ENCODE data around the gene TAF10.

The TAF10 gene

DNA sequence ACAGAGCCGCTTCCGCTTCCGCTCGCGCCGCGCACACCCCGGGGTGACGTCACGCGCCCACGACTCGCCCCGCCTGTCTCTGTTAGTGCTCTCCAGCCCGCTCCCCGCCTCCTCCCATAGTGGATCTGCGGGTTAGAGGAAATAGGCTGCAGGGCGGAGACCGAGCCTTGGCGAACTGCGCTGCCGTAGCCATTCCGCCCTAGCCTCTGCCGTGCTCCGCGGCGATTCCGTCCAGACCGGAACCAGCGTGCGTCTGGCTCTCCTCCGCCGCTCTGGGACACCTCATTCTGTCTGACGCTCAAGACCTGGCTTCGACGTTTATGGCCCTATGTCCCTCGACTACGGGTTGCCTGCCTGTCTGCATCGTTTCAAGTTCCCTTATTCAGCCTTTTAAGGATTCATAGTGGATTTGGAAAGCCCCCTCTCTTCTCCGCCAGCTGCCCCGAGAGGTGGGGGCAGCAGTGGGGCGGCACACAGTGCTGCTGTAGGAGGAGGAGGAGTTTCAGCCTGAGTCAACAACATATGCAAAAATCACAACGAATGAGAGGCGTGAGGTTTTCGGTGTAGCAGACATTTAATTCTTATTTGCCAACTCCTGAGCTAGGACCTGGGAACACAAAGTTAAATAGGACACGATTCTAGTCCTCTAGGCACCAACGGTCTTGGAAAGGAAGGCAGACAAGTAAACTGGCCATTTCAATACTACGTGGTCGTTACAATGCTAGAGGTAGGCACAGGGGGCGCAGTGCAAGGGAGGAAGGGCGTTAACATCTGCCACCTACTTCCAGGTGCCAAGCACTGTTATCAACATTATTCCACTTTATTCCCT lies at the start of gene TAF10:
TSS of gene TAF10 (minus strand) at position 4 of the 829 bp plus-strand sequence. CDS start 27 bp downstream, outside the sequence.
- peak; percentile 97 for DNase-seq (ENCODE audit: low spot score)

GRCh38 chr11:6660712-6661111 lies 48.7 kb upstream of the TAF10 start:
- no peak for DNase-seq (ENCODE audit: low spot score)

DNA sequence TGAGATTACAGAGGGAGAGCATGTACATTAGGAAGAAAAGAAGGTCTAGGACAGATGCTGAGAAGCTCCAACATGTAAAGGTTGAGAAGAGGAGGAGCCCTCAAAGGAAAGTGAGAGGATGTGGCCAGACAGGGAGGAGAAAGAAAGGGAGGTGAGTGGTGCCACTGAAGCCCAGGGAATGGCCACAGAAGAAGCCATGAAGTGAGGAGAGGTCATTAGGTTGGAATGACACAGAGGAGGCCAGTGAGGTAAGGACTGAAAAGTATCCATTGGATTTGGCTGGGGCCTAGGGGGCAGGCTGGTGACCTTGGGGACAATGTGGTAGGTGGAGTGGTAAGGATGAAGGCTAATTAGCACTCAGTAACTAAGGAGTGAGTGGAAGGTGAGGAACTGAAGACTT lies 46.6 kb upstream of the TAF10 start:
- DNase-seq (ENCODE audit: low spot score): no peak

GRCh38 chr11:6657346-6657745 lies 45.3 kb upstream of the TAF10 start:
- no peak for DNase-seq (ENCODE audit: low spot score)

- DNase-seq (ENCODE audit: low spot score): no peak
Observed at GRCh38 chr11:6656936-6657335, 44.9 kb upstream of the TAF10 start.

DNA sequence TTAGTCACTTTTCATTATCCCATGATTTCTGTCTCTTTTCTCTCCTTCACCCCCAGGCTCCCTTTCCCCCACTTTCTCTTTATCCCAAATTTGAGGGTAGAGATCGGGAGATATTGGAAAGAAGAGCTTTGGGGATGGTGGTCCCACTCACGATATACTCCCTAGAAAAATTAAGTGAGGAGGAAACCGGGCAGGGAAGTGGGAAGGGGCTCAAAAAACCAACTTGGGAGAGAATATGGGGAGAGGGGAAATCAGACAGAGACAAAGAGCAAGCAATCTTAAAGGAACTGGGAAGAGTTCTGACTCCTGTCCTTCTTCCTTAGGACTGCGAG lies 44.5 kb upstream of the TAF10 start:
- no peak for DNase-seq (ENCODE audit: low spot score)

GRCh38 chr11:6655790-6656583 lies 44.0 kb upstream of the TAF10 start, which contains the start of gene DCHS1:
TSS of gene DCHS1 (minus strand) at chr11:6655809. CDS start at chr11:6641613, 14,196 bp downstream.
- no peak for DNase-seq (ENCODE audit: low spot score)

DNA sequence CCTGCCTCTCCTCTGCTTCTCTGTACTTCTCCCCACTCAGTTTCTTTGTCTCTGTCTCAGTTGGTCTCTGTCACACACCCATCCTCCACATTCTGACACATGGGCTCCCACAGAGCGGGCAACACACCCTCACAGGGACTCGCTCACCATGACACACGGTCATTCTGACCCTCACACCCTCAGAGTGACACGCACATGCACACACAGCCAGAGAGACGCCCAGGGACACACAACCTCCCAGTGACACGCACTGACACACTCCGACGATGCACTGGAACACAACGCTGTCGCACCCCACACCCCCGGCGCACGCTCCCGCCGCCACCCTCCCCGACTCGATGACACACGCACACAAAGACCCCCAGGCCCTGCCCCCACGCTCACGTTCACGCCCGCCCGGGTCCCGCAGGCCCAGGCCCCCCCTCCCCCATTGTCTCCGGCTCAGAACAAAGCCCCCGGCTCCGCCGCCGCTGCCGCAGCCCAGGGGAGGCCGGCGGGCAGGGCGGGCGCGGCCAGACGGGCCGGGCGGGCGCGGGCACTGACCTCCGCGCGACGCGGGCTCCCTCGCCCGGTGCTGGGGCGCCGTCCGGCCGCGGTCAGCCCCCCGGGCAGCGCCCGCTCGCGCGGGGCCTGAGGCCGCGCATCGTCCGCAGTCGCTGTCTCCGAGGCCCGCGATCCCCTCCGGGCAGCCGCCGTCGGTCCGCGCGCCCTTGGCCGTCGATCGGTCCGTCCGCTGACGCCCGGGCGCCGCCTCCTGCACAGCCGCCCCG lies 43.2 kb upstream of the TAF10 start:
- peak; percentile 4 for DNase-seq (ENCODE audit: low spot score)

DNA sequence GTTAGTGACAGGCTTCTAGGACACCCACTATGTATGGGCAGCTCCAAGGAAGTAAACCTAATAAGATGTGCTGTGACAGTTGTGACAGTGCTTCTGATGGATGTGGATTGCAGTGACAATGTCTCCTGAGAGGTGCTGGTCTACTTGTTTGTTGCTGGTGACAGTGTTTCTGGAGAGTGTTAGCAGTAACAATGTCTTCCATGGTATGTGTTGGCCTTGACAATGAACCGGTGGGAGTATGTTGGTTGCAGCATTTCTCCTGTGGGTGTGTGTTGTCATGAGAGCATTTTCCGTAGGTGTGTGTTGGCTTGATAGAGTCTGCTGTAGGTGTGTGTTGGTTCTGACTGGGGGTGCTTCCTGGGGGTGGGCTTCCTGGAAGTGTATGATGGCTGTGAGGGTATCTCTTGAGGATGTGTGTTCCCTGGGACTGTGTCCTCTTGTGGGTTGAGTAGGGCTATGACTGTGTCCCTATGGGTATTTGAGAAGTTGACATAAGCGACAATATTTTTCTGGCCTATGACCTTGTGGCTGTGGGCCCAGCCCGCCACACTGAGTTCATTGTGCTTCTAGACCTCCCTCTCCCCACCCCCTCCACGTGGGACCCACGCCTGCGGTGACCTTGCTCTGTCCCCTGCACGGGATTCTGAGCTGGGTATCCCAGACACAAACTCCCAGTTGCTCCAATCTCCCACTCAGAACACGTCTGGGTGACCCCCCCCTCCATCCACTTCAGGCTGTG lies 42.4 kb upstream of the TAF10 start:
- no peak for DNase-seq (ENCODE audit: low spot score)

DNA sequence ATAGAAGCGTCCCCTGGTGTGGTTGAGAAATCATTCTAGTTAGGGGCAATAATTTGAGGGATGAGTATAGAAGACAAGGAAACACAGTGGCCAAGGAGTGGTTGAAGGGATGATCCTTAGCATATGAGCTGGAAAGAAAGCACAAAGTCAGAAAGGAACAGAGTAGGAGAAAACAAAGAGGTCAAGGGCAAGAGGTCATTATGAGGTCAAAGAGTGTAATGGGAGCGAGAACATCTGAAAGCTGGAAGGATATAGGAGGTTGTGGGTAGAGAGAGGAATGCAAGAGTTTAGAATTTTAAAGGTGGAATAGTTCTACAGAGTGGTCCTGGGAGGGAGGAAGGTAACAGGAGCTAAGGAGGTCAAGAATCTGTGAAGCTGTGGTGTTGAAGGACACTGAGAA lies 41.6 kb upstream of the TAF10 start:
- no peak for DNase-seq (ENCODE audit: low spot score)

DNA sequence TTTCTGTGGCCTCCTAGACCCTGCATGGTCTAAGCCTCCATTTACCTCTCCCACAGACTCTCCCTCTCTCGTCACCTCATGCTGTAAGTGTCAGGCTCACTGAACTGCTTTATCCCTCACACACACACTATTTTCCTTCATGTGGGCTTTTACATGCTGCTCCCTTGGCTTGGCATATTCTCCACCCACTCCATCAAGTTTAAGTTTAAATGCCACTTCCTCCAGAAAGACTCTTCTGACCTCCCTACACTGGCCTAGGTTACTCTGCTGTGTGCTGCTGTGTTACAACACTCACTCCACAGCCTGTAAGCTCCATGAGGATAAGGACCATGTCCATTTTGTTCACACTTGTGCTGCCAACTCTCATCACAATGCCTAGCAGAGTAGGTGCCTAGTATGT lies 41.1 kb upstream of the TAF10 start:
- DNase-seq (ENCODE audit: low spot score): no peak

- no peak for DNase-seq (ENCODE audit: low spot score)
Observed at GRCh38 chr11:6652182-6652581, 40.2 kb upstream of the TAF10 start.

- DNase-seq (ENCODE audit: low spot score): no peak
Observed at GRCh38 chr11:6650980-6651379, 39.0 kb upstream of the TAF10 start.

- no peak for DNase-seq (ENCODE audit: low spot score)
Observed at GRCh38 chr11:6650104-6650503, 38.1 kb upstream of the TAF10 start.

- no peak for DNase-seq (ENCODE audit: low spot score)
Observed at GRCh38 chr11:6648501-6648900, 36.5 kb upstream of the TAF10 start.

- no peak for DNase-seq (ENCODE audit: low spot score)
Observed at GRCh38 chr11:6647836-6648235, 35.8 kb upstream of the TAF10 start.

DNA sequence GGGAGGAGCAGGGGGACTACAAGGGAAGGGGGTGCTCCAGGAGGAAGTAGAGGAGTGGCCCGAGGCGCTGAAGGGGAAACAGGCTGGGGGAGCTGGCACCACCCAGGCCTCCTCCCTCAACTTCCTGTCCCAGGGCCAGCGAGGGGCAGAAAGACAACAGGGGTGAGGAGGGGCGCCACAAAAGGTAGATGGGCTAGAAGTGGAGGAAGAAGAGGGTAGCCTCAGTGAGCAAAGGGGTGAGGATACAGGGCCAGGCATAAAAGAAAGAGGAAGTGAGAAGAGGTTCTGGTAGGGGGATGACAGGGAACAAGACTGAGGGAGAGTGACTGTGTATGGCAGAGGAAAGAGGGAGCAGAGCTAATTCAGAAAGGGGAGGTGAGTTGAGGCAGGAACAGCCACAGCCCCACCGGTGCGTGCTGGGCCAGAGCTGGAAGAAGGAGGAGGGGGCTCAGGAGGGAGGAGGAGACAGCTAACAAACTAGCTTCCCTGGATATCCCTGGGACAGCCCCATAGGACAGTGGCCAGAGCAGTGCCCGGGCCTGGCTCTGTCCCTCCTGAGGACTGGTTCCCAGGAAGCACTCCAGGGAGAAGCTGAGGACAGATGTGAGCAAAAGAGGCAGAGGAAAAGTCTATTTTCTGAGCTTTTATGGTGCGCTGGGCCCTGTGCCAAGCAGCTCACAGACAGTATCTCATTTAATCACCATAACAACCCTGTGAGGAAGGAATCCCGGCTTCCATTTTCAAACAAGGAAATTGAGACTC lies 35.1 kb upstream of the TAF10 start:
- no peak for DNase-seq (ENCODE audit: low spot score)

GRCh38 chr11:6646576-6646917 lies 34.5 kb upstream of the TAF10 start:
- no peak for DNase-seq (ENCODE audit: low spot score)

GRCh38 chr11:6646071-6646470 lies 34.1 kb upstream of the TAF10 start:
- no peak for DNase-seq (ENCODE audit: low spot score)

- no peak for DNase-seq (ENCODE audit: low spot score)
Observed at GRCh38 chr11:6642957-6643356, 30.9 kb upstream of the TAF10 start.

GRCh38 chr11:6640985-6641701 lies 29.1 kb upstream of the TAF10 start:
- no peak for DNase-seq (ENCODE audit: low spot score)

All from kidney tubule cell (primary cell).